HL-60/S4 treated with retinoic acid at 250 ng/mL for 4 days and 3 days (cell line): ENCODE measurements around the gene NFATC2.

Experiments
- in situ Hi-C: fragments of 300-500 bp; cut with MboI; formaldehyde crosslinking; loops from 2 replicates; pipeline ENCODE4 v1.7.0; 2022; ENCODE audit warnings: low sequenced_read_pairs

The NFATC2 gene

GRCh38 chr20:51382111-51382985 lies 160.2 kb downstream of the NFATC2 start:
- in situ Hi-C loops: no loop called here

DNA sequence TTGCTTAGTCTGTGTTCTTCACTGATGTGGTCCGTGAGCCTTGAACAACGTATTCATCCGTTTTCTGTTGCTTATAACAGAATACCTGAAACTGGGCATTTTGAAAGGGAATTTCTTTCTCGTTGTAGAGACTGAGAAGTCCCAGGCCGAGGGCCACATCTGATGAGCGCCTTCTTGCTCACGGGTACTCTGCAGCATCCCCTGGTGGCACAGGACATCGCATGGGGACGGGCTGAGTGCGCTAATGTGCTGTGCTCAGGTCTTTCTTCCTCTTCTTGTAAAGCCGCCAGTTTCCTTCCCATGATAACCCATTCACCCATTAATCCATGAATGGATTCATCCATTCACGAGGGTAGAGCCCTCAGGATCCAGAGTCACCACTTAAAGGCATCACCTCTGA lies 161.0 kb downstream of the NFATC2 start:
- in situ Hi-C loops: no loop called here

DNA sequence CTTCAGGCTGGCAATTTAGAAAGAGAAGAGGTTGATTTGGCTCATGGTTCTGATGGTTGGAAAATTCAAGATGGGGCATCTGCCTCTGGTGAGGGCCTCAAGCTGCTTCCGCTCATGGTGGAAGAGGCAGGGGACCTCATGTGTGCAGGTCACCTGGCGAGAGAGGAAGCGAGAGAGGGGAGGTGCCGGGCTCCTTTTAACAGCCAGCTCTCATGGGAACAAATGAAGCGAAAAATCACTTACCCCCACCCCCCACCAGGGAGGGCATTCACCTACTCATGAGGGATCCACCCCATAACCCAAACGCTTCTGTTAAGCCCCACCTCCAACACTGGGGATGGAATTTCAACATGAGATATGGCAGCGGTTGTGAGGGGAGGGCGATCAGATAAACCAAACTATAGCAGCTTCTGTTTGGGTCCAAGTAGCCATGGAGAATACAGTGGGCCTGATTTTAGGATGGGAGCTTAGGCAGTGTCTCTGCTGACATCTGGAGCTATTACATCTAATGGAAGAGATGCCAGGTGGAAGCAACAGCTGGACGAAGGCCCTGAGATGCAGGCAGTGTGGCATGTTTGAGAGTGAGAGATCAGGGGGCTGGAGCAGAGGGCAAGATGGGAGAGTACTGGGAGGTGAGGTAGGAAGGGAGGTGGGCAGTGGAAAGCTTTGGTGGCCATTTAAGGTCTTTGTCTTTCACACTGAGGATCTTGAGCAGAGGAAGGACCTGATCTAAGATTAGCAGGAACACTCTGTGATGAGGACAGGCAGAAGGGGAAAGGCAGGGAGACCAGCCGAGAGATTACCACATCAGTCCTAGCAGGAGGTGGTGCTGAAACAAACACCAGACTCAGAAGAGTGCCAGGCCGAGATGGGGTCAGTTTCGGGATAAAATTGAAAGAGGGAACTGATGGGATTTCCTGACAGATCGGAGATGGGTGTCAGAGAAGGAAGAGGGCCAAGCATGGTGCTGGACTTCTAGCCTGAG lies 161.8 kb downstream of the NFATC2 start:
- in situ Hi-C loops: no loop called here

GRCh38 chr20:51379601-51380341 lies 162.7 kb downstream of the NFATC2 start:
- in situ Hi-C loops: loop anchor here (10.0 kb wide), 2 partner anchors 215 to 245 kb away; no protein-coding TSS in a partner anchor

DNA sequence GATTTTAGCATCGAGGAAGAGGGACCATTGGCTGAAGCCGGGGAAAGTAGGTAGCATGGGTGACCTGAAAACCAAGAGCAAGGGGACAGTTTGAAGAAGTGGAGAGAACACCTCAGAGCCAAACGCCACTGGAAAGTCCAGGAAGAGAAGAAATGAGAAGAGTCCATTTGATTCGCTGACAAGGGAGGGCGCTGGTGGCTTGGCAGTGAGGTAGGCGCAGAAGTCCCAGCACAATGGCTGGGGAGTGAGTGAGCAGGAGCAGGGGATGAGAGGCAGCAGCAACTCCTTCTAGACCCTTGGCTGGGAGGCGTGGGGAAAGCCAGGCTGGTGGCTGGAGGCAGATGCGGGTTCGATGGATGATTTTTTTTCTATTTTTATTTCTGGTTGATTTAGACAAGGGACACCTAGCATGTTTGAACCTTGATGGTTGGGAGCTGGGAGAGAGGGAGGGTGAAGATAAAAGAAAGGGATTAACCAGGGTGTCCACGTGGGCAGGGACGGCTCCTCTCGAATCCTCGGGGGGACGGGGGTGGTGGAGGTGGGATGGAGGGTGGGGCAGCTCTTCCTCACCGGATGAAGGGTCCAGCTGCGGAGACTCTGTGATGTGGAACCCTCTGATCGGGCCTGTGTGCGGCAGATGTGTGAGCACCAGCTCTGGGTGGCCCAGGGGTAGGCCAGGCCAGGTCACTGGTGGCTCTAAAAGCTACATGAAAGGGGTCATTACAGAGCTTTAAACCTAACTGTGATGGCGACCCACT lies 164.2 kb downstream of the NFATC2 start:
- in situ Hi-C loops: loop anchor here (10.0 kb wide), 2 partner anchors 216 to 246 kb away; no protein-coding TSS in a partner anchor

- in situ Hi-C loops: loop anchor here (10.0 kb wide), 2 partner anchors 218 to 248 kb away; no protein-coding TSS in a partner anchor
Observed at GRCh38 chr20:51377132-51377531, 165.4 kb downstream of the NFATC2 start.

- in situ Hi-C loops: loop anchor here (10.0 kb wide), 2 partner anchors 219 to 249 kb away; no protein-coding TSS in a partner anchor
Observed at GRCh38 chr20:51376111-51376510, 166.4 kb downstream of the NFATC2 start.

- in situ Hi-C loops: loop anchor here (10.0 kb wide), 2 partner anchors 219 to 249 kb away; no protein-coding TSS in a partner anchor
Observed at GRCh38 chr20:51375561-51375960, 167.0 kb downstream of the NFATC2 start.

- in situ Hi-C loops: loop anchor here (10.0 to 25.0 kb wide), 3 partner anchors 220 to 712 kb away; no protein-coding TSS in a partner anchor
Observed at GRCh38 chr20:51374961-51375360, 167.6 kb downstream of the NFATC2 start.

GRCh38 chr20:51374456-51374830 lies 168.1 kb downstream of the NFATC2 start:
- in situ Hi-C loops: loop anchor here (10.0 to 25.0 kb wide), 3 partner anchors 220 to 713 kb away; no protein-coding TSS in a partner anchor

DNA sequence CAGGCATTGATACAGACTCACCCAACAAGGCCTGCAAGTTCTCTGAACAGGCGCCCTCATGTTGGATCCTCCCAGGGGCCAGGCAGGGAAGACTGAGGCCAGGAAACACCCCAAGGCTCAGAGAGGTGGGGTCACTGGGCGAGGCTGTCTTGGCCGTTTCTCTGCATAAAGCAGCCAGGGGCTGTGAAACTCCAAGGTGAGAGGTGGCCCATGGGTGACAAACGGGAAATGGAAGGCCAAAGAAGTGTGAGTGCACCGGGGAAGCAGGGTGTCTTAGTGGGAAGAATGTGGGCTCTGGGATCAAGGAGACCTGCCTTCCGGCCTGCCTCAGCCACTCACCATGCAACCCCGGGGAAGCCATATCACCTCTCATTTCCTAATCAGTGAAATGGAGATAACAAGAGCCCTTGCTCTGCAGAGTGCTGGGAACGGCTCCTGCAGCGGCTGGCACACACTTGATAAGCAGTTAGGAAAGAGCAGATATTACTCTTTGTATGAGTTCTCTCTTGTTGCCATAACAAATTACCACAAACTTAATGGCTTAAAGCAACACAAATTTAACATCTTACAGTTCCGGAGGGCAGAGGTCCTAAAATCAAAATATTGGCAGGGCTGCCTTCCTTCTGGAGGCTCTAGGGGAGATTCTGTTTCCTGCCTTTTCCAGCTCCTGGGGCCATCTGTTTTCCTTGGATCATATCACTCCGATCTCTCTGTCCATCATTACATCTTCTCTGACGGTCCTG lies 168.6 kb downstream of the NFATC2 start:
- in situ Hi-C loops: loop anchor here (10.0 to 25.0 kb wide), 3 partner anchors 221 to 713 kb away; no protein-coding TSS in a partner anchor

GRCh38 chr20:51372966-51373365 lies 169.6 kb downstream of the NFATC2 start:
- in situ Hi-C loops: loop anchor here (10.0 to 25.0 kb wide), 3 partner anchors 222 to 714 kb away; no protein-coding TSS in a partner anchor

DNA sequence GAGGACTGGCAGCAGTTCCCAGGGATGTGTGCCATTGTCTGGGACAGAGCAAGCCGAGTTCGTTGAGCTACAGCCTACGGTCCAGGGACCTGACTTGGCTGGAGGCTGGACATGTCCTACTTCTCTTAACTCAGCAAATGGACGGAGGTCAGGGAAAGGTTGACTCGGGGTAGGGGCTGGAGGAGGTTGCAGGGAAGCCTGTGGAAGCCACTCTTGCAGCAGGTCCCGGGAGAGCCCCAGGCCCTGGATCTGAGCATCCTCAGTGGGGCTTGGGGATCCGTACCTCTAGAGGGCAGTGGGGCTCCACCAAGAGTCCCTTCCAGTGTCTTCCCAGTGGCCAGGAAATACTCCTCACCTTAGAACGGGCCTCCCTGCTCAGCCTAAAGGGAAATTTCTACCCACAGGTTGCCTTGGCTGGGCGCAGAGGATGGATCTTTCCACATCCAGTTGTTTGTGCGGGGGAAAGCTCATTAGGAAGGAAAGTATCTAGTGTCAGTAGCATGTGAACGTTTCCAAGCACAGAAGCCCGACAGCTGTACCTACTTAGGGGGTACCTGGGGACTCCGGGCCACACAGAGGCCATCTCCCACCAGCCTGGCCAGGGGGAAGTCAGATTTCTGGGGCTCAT lies 170.2 kb downstream of the NFATC2 start:
- in situ Hi-C loops: loop anchor here (10.0 to 25.0 kb wide), 3 partner anchors 223 to 715 kb away; no protein-coding TSS in a partner anchor

DNA sequence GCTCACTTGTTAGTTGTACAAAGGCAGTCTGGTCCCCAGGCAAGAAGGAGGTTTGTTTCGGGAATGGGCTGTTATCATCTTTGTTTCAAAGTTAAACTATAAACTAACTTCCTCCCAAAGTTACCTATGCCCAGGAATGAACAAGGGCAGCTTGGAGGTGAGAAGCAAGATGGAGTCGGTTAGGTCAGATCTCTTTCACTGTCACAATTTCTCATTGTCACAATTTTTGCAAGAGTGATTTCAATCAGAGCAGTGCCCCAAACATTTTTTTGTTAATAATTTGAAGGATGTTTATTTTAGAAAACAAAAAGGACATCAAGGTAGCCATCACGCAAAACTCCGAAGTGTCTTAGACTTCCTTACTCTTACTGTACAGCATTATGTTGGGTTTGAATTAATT lies 170.8 kb downstream of the NFATC2 start:
- in situ Hi-C loops: loop anchor here (10.0 to 25.0 kb wide), 3 partner anchors 223 to 716 kb away; no protein-coding TSS in a partner anchor

GRCh38 chr20:51369503-51369902 lies 173.0 kb downstream of the NFATC2 start:
- in situ Hi-C loops: loop anchor here (25.0 kb wide), 1 partner anchor 718 kb away; no protein-coding TSS in a partner anchor

- in situ Hi-C loops: loop anchor here (25.0 kb wide), 1 partner anchor 719 kb away; no protein-coding TSS in a partner anchor
Observed at GRCh38 chr20:51368461-51369211, 173.9 kb downstream of the NFATC2 start.
